Epithelial cell of proximal tubule (primary cell): Measurements from ENCODE around the gene TFDP1. TPM values are rescaled to one million over a fixed set of nuclear protein-coding genes. Genes with fewer than 3 reads are reported as not detected.

Experiments
- DNase-seq: peaks from one replicate; pipeline ENCODE4 v3.0.0-alpha.2; 2011; ENCODE audit warnings: low read depth
- H3K4me3 ChIP-seq: 2 replicates; pipeline ENCODE4 v1.5.1; 2011; ENCODE audit warnings: low read depth, mild to moderate bottlenecking, low read length
- CTCF ChIP-seq: conservative IDR thresholded peaks from 2 replicates; pipeline ENCODE4 v1.5.1; 2012; ENCODE audit warnings: low read depth, mild to moderate bottlenecking, low read length
- total RNA-seq: library from RNA; depleted of rRNA; stranded (reverse); fragments of >200 nt; gene quantifications from 2 replicates; pipeline ENCODE4 v1.2.3, GENCODE V29; 2015

TFDP1 gene
- total RNA-seq, 1 donor from 2014 or later = 105 TPM

DNA sequence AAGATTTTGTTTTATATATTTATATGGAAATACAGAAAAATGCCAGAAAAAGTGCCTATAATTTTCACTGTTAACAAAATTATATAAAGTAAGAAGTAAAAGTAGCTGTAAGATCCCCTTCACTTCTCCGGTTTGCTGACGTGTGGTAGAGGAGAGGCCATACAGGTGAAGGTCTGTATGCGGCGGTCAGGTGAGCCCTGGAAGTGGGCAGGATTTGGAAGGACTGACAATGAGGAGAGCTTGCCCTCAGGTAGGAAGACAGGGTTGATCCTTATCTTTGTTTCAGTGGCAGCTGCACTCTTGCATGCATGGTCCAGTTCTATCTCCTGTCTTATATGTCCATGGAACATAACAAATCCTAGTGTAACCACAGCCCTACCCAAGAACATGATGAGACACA lies 16.9 kb upstream of the TFDP1 start:
- no peak for DNase-seq
- no peak overlapping the region for H3K4me3 ChIP-seq
- no peak for TF ChIP-seq CTCF

DNA sequence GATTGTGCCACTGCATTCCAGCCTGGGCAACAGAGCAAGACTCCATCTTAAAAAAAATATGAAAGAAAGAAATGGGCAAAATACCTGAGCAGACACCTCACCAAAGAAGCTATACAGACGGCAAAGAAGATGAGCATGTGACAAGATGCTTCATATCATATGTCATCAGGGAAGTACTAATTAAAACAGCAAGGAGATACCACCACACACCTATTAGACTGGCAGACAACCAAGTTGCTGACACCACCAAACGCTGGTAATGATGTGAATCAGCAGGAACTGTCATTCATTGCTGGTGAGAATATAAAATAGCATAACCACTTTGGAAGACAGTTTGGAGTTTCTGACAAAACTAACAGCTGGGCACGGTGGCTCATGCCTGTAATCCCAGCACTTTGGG lies 11.5 kb upstream of the TFDP1 start:
- TF ChIP-seq CTCF = no peak
- DNase-seq = no peak
- H3K4me3 ChIP-seq = no peak overlapping the region

DNA sequence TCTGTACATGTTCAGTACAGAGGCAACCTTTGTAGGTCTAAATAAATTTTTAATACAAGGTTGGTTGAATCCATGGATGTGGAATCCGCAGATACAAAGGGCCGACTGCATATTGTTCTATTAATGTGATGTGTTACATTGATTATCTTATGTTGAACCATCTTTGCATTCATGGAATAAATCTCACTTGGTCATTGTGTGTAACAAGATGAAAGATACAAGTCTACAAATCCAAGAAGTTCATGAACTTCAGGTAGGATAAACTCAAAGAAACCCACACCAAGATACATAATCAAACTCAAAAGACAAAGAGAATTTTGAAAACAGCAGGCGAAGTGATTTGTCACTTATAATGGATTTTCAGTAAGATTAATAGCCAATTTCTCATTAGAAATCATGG lies 8.0 kb upstream of the TFDP1 start:
- TF ChIP-seq CTCF = no peak
- DNase-seq = no peak
- H3K4me3 ChIP-seq = no peak overlapping the region

GRCh38 chr13:113577881-113578435 lies 6.6 kb upstream of the TFDP1 start:
- H3K4me3 ChIP-seq = no peak overlapping the region
- no peak for DNase-seq
- TF ChIP-seq CTCF = no peak

GRCh38 chr13:113579686-113580085 lies 4.9 kb upstream of the TFDP1 start:
- H3K4me3 ChIP-seq = no peak overlapping the region
- DNase-seq = no peak
- TF ChIP-seq CTCF = no peak

DNA sequence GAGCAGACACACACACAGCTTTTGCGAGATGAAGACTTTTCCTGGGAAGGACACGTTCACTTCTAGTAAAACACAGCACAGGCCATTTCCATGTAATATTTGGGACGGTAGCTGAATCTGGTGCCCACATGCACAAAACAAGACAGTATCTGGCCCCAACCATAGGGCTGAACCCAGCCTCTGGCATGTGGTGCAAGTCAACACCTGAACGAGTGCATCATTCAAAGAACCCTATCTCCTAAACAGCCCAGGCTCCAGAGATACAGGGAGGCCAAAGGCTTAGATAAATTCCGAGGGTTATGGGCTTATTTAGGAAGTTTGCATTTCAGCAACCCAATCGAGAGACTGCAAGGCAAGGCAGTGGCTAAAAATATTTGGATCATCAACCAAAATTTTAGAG lies 2.7 kb upstream of the TFDP1 start:
- no peak for DNase-seq
- no peak overlapping the region for H3K4me3 ChIP-seq
- no peak for TF ChIP-seq CTCF

DNA sequence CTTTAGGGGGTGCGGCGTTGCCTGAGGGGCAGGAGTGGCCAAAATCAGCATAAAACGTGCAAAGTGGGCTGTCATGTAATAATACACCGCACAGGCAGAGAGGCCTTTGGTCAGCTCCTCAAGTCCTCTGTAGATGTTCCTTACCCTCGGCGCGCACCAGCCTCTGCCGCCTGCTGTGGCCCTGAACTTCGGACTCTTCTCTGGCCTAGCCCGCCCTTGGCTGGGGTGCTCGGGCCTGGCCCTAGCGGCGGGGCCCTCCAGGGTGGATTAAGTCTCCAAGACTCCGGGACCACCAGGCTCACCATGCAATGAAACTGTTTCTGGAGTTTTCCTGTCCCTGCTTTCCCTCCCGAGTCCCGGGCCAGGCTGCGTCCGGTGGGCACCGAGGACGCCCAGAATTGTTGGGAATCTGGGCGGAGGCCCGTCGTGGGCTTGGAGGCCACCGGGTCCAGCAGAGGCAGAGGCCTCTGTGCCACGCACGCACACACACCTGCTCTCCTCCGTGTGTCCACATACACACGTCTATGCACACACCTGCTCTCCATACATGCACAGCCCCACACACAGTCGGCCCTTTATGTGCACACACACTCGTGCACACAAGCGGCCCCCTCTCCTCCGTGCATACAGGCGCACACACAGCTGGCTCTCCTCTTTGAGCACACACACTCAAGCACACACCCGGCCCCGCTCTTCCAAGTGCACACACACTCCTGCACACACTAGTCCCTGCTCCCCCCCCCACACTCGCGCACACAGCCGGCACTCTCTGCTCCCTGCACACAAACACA lies 1.5 kb upstream of the TFDP1 start:
- no peak for DNase-seq
- TF ChIP-seq CTCF = no peak
- H3K4me3 ChIP-seq = no peak overlapping the region
